Activated CD8-positive, alpha-beta T cell treated with anti-CD3 and anti-CD28 coated beads for 36 hours (primary cell): ENCODE measurements around the gene MRPL51. TPM values are rescaled to one million over a fixed set of nuclear protein-coding genes. Genes with fewer than 3 reads are reported as not detected.

Experiments used
- ATAC-seq: fragments of 200-7000 bp; cut with Tn5 transposase; one replicate; pipeline ENCODE4 v1.10.0; 2021; ENCODE audit warnings: mild to moderate bottlenecking, moderate library complexity
- CTCF ChIA-PET: fragments of 350-600 bp; sonication (Branson Sonifier 250); formaldehyde crosslinking; loops from one replicate; lab custom pipeline; 2021; ENCODE audit warnings: antibody characterized with exemption; lab: Charles Lee
- POLR2A ChIA-PET: fragments of 350-600 bp; sonication (Branson Sonifier 250); formaldehyde crosslinking; loops from one replicate; lab custom pipeline; 2021; ENCODE audit warnings: antibody characterized with exemption; lab: Charles Lee
- DNase-seq: peaks from one replicate; pipeline ENCODE4 v3.0.0-alpha.2; 2020
- H3K27ac Mint-ChIP-seq: one replicate; pipeline ENCODE4 v1.8.0; 2021; ENCODE audit warnings: mild to moderate bottlenecking, mixed read lengths
- H3K27me3 Mint-ChIP-seq: one replicate; pipeline ENCODE4 v1.8.0; 2021; ENCODE audit warnings: mixed read lengths
- H3K36me3 Mint-ChIP-seq: one replicate; pipeline ENCODE4 v1.8.0; 2021; ENCODE audit warnings: low read depth, mixed read lengths
- H3K4me1 Mint-ChIP-seq: one replicate; pipeline ENCODE4 v1.8.0; 2021; ENCODE audit warnings: low read depth, mixed read lengths
- H3K4me3 Mint-ChIP-seq: one replicate; pipeline ENCODE4 v1.8.0; 2021; ENCODE audit warnings: mild to moderate bottlenecking, moderate library complexity, mixed read lengths
- H3K9me3 Mint-ChIP-seq: one replicate; pipeline ENCODE4 v1.8.0; 2021; ENCODE audit warnings: mixed read lengths
- CTCF ChIP-seq: fragments of 200-600 bp; IDR thresholded peaks from one replicate; pipeline ENCODE4 v1.8.0; 2022; ENCODE audit warnings: antibody characterized with exemption, mild to moderate bottlenecking
- intact Hi-C: fragments of 100-400 bp; cut with micrococcal nuclease; formaldehyde crosslinking; loops from one replicate; pipeline ENCODE4 v1.10.0; 2022
- total RNA-seq, 2 experiments: library from RNA; stranded (reverse); gene quantifications; one replicate each; pipeline ENCODE4 v1.2.3, GENCODE V29; 2021

MRPL51 gene
- total RNA-seq, 2 experiments from 2014 or later: 230 to 254 TPM

- ATAC-seq (no peak), DNase-seq (no peak)
- H3K4me1 Mint-ChIP-seq: peaks cover 81% of the 10 kb centered on the region
- intact Hi-C loops: no loop called here
- no peak for TF ChIP-seq CTCF
- POLR2A ChIA-PET: interaction anchor here (1.1 to 14.3 kb wide), 6 partner anchors 11 to 77 kb away, joined by 3 to 267 read pairs (median 72); partner anchors contain the start of genes CD27, GAPDH and VAMP1
- no peak overlapping the region for H3K4me3 Mint-ChIP-seq
- peaks cover 92% of the 10 kb centered on the region for H3K36me3 Mint-ChIP-seq
- no peaks in the 10 kb centered on the region for H3K27me3 Mint-ChIP-seq
- H3K27ac Mint-ChIP-seq: peak overlapping the region; percentile 60
- CTCF ChIA-PET: interaction anchor here (0.8 to 6.6 kb wide), 3 partner anchors 16 to 79 kb away, joined by 4 to 101 read pairs (median 8); no protein-coding TSS in a partner anchor
- H3K9me3 Mint-ChIP-seq: no peaks in the 10 kb centered on the region
These were observed 34.6 kb downstream of the MRPL51 start for GRCh38 chr12:6458281-6459003.

GRCh38 chr12:6457220-6457945, 35.7 kb downstream of the MRPL51 start:
- intact Hi-C loops: no loop called here
- CTCF ChIA-PET: interaction anchor here (0.5 to 1.4 kb wide), 7 partner anchors 8 to 131 kb away, joined by 3 to 15 read pairs (median 4); partner anchors contain the start of gene VAMP1
- Mint-ChIP-seq H3K36me3 (peaks cover 92% of the 10 kb centered on the region), H3K4me1 (peaks cover 73% of the 10 kb centered on the region), H3K27me3 (no peaks in the 10 kb centered on the region), H3K9me3 (no peaks in the 10 kb centered on the region), H3K27ac (peak overlapping the region; percentile 81), H3K4me3 (no peak overlapping the region)
- DNase-seq (no peak), ATAC-seq (no peak)
- no peak for TF ChIP-seq CTCF
- POLR2A ChIA-PET: interaction anchor here (0.7 to 14.3 kb wide), 7 partner anchors 8 to 123 kb away, joined by 3 to 267 read pairs (median 8); partner anchors contain the start of genes CD27, GAPDH and VAMP1

- no peak for TF ChIP-seq CTCF
- Mint-ChIP-seq H3K9me3 (no peaks in the 10 kb centered on the region), H3K4me1 (peaks cover 58% of the 10 kb centered on the region), H3K36me3 (peaks cover 90% of the 10 kb centered on the region), H3K27ac (peak overlapping the region; percentile 99), H3K27me3 (no peaks in the 10 kb centered on the region), H3K4me3 (peak overlapping the region; percentile 97)
- ATAC-seq (peak; percentile 14), DNase-seq (peak; percentile 58)
- intact Hi-C loops: no loop called here
- CTCF ChIA-PET: interaction anchor here (2.2 to 7.0 kb wide), 5 partner anchors 10 to 30 kb away, joined by 7 to 81 read pairs (median 8); no protein-coding TSS in a partner anchor
- POLR2A ChIA-PET: interaction anchor here (0.8 to 14.3 kb wide), 14 partner anchors 9 to 112 kb away, joined by 3 to 267 read pairs (median 12); partner anchors contain the start of genes CD27, GAPDH, MRPL51 and TNFRSF1A
These were observed 40.0 kb downstream of the MRPL51 start for GRCh38 chr12:6452944-6453630.

GRCh38 chr12:6452245-6452943, 40.7 kb downstream of the MRPL51 start:
- no peak for DNase-seq
- H3K27me3 Mint-ChIP-seq: no peaks in the 10 kb centered on the region

More at GRCh38 chr12:6452245-6452943, 40.7 kb downstream of the MRPL51 start:
- H3K4me1 Mint-ChIP-seq: peaks cover 60% of the 10 kb centered on the region
- peak overlapping the region; percentile 97 for H3K4me3 Mint-ChIP-seq
- POLR2A ChIA-PET: interaction anchor here (0.8 to 14.3 kb wide), 18 partner anchors 9 to 120 kb away, joined by 3 to 267 read pairs (median 10); partner anchors contain the start of genes CD27, GAPDH, MRPL51 and TNFRSF1A
- no peak for TF ChIP-seq CTCF
- ATAC-seq: peak; percentile 2
- intact Hi-C loops: no loop called here
- peak overlapping the region; percentile 99 for H3K27ac Mint-ChIP-seq
- CTCF ChIA-PET: interaction anchor here (0.6 to 7.0 kb wide), 11 partner anchors 9 to 430 kb away, joined by 3 to 81 read pairs (median 7); partner anchors contain the start of gene VAMP1
- peaks cover 90% of the 10 kb centered on the region for H3K36me3 Mint-ChIP-seq
- no peaks in the 10 kb centered on the region for H3K9me3 Mint-ChIP-seq
